H1 (cell line): Measurements from ENCODE around the gene EFCAB10. TPM values are rescaled to one million over a fixed set of nuclear protein-coding genes. Genes with fewer than 3 reads are reported as not detected.

ENCODE experiments used
- EP300 ChIP-seq, 2 experiments: IDR thresholded peaks; 1 replicate in 1 of 2; 2 replicates in 1 of 2; pipeline ENCODE4 v1.6.1; 2011 to 2012; ENCODE audit warnings: low read depth in 2 of 2, low read length in 2 of 2, mild to moderate bottlenecking in 2 of 2, borderline replicate concordance in 1 of 2, inconsistent platforms in 1 of 2, moderate library complexity in 1 of 2
- polyA plus RNA-seq, 7 experiments: library from polyadenylated mRNA; depleted of rRNA in 3 of 7; stranded (reverse) in 5 of 7; unstranded in 2 of 7; fragments of >200 nt in 5 of 7; fragments of 200-250 nt in 2 of 7; gene quantifications; 1 replicate in 5 of 7; 2 replicates in 1 of 7; 4 replicates in 1 of 7; pipeline versions ENCODE4 v1.2.1 to v1.2.3, GENCODE V29; 2011 to 2013; ENCODE audit warnings: missing spikeins in 2 of 7, mixed read lengths in 2 of 7
- total RNA-seq: library from RNA; stranded (reverse); fragmentation: NEBNext Ultra II Directional; extraction: Animal tissue kit (Norgen Biotek cat#: 25700); gene quantifications from 2 replicates; pipeline ENCODE4 v1.2.1, GENCODE V29; 2021

EFCAB10 gene
- total and polyA plus RNA-seq, 2 of the 8 experiments (the other 6 are each of a cell fraction or from before 2014, with no cell fraction given): 0.80 to 3.1 TPM

- no peak for TF ChIP-seq EP300 (IDR thresholded peaks at IDR 0.05; ENCODE audit: borderline replicate concordance in 1 of 2, low read depth in 2 of 2, low read length in 2 of 2)
Observed at GRCh38 chr7:105532709-105533460, 48.4 kb downstream of the EFCAB10 start (continued).
